Measurements from ENCODE around the gene NKD2.
"Not testable (repeated sequence)": the region's sequence is repeated elsewhere in the genome, so short reads cannot be mapped to it uniquely, and the experiment has no call there.

NKD2 gene

GRCh38 chr5:1017691-1018455 lies 9.3 kb downstream of the NKD2 start:
- no peaks in the 10 kb centered on the region; the same call in 1 of the 2 replicates for H3K27me3 ChIP-seq (replicated peaks; ENCODE audit: control insufficient read depth, insufficient read depth, low read length)
- no peak for TF ChIP-seq CTCF (IDR thresholded peaks at IDR 0.05; ENCODE audit: insufficient read depth, low read length, poor library complexity, severe bottlenecking)
- no peak for DNase-seq (ENCODE audit: extremely low read depth, insufficient read length)
- H3K4me3 ChIP-seq (replicated peaks; ENCODE audit: low read depth, low read length) = no peak overlapping the region
- H3K36me3 ChIP-seq (ENCODE audit: control insufficient read depth, insufficient read depth, low read length) = no peaks in the 10 kb centered on the region

GRCh38 chr5:1018596-1018995 lies 10.0 kb downstream of the NKD2 start:
- no peak overlapping the region for H3K4me3 ChIP-seq (replicated peaks; ENCODE audit: low read depth, low read length)
- H3K36me3 ChIP-seq (ENCODE audit: control insufficient read depth, insufficient read depth, low read length) = no peaks in the 10 kb centered on the region
- no peak for DNase-seq (ENCODE audit: extremely low read depth, insufficient read length)
- H3K27me3 ChIP-seq (replicated peaks; ENCODE audit: control insufficient read depth, insufficient read depth, low read length) = no peaks in the 10 kb centered on the region
- no peak for TF ChIP-seq CTCF (IDR thresholded peaks at IDR 0.05; ENCODE audit: insufficient read depth, low read length, poor library complexity, severe bottlenecking)

- Histone ChIP-seq H3K27me3 (replicated peaks; ENCODE audit: control insufficient read depth, insufficient read depth, low read length) (no peaks in the 10 kb centered on the region), H3K36me3 (ENCODE audit: control insufficient read depth, insufficient read depth, low read length) (no peaks in the 10 kb centered on the region), H3K4me3 (replicated peaks; ENCODE audit: low read depth, low read length) (no peak overlapping the region)
- no peak for TF ChIP-seq CTCF (IDR thresholded peaks at IDR 0.05; ENCODE audit: insufficient read depth, low read length, poor library complexity, severe bottlenecking)
- DNase-seq (ENCODE audit: extremely low read depth, insufficient read length) = no peak
These were observed 10.7 kb downstream of the NKD2 start for GRCh38 chr5:1019001-1019905.

GRCh38 chr5:1020452-1020961 lies 11.9 kb downstream of the NKD2 start:
- no peak for TF ChIP-seq CTCF (IDR thresholded peaks at IDR 0.05; ENCODE audit: insufficient read depth, low read length, poor library complexity, severe bottlenecking)
- DNase-seq (ENCODE audit: extremely low read depth, insufficient read length) = no peak
- Histone ChIP-seq H3K4me3 (replicated peaks; ENCODE audit: low read depth, low read length) (no peak overlapping the region), H3K36me3 (ENCODE audit: control insufficient read depth, insufficient read depth, low read length) (no peaks in the 10 kb centered on the region), H3K27me3 (replicated peaks; ENCODE audit: control insufficient read depth, insufficient read depth, low read length) (no peaks in the 10 kb centered on the region)

- no peak for TF ChIP-seq CTCF (IDR thresholded peaks at IDR 0.05; ENCODE audit: insufficient read depth, low read length, poor library complexity, severe bottlenecking)
- Histone ChIP-seq H3K27me3 (replicated peaks; ENCODE audit: control insufficient read depth, insufficient read depth, low read length) (no peaks in the 10 kb centered on the region), H3K4me3 (replicated peaks; ENCODE audit: low read depth, low read length) (no peak overlapping the region), H3K36me3 (ENCODE audit: control insufficient read depth, insufficient read depth, low read length) (no peaks in the 10 kb centered on the region)
- DNase-seq (ENCODE audit: extremely low read depth, insufficient read length) = no peak
These were observed 12.8 kb downstream of the NKD2 start for GRCh38 chr5:1021136-1021968.

- not testable (repeated sequence) for H3K27me3 ChIP-seq (replicated peaks; ENCODE audit: control insufficient read depth, insufficient read depth, low read length); H3K4me3 ChIP-seq (replicated peaks; ENCODE audit: low read depth, low read length); DNase-seq (ENCODE audit: extremely low read depth, insufficient read length); H3K36me3 ChIP-seq (ENCODE audit: control insufficient read depth, insufficient read depth, low read length)
These were observed 13.4 kb downstream of the NKD2 start for GRCh38 chr5:1021969-1022336.

Data from GM06990 (cell line).